RWPE2 (cell line): ENCODE results near the gene CCDC30.

ENCODE experiments used
- ATAC-seq: fragments of 200-7000 bp; cut with Tn5 transposase; 3 replicates; pipeline ENCODE4 v1.9.1; 2021; ENCODE audit warnings: low read depth
- DNase-seq: peaks from one replicate; pipeline ENCODE4 v3.0.0-alpha.2; 2020; ENCODE audit warnings: low spot score
- H3K27ac ChIP-seq: fragments of 450-650 bp; 2 replicates; pipeline ENCODE4 v1.5.1; 2017; ENCODE audit warnings: mild to moderate bottlenecking; ENCODE audit not compliant: poor library complexity, severe bottlenecking
- H3K27me3 ChIP-seq: fragments of 250-450 bp; sonication (Bioruptor Pico); 2 replicates; pipeline ENCODE4 v1.5.1; 2021; ENCODE audit warnings: mild to moderate bottlenecking, moderate library complexity; ENCODE audit not compliant: insufficient read depth, poor library complexity, severe bottlenecking
- H3K36me3 ChIP-seq: fragments of 250-450 bp; sonication (Bioruptor Pico); 2 replicates; pipeline ENCODE4 v1.5.1; 2020; ENCODE audit warnings: low read depth, mild to moderate bottlenecking, moderate library complexity
- H3K4me1 ChIP-seq: fragments of 250-450 bp; sonication (Bioruptor Pico); 2 replicates; pipeline ENCODE4 v1.5.1; 2021; ENCODE audit warnings: mild to moderate bottlenecking, moderate library complexity; ENCODE audit not compliant: insufficient read depth, poor library complexity, severe bottlenecking
- H3K4me3 ChIP-seq: fragments of 250-450 bp; sonication (Bioruptor Pico); 2 replicates; pipeline ENCODE4 v1.5.1; 2021; ENCODE audit warnings: mild to moderate bottlenecking, moderate library complexity; ENCODE audit not compliant: severe bottlenecking
- H3K9me3 ChIP-seq: fragments of 250-450 bp; sonication (Bioruptor Pico); 2 replicates; pipeline ENCODE4 v1.5.1; 2021; ENCODE audit warnings: mild to moderate bottlenecking, moderate library complexity; ENCODE audit not compliant: severe bottlenecking
- CTCF ChIP-seq: fragments of 450-650 bp; IDR thresholded peaks from one replicate; pipeline ENCODE4 v1.5.1; 2017; ENCODE audit warnings: mild to moderate bottlenecking, moderate library complexity; ENCODE audit not compliant: poor library complexity, severe bottlenecking

The CCDC30 gene

GRCh38 chr1:42586016-42586415 lies 122.9 kb downstream of the CCDC30 start:
- TF ChIP-seq CTCF: no peak
- H3K4me3 ChIP-seq: no peak overlapping the region

GRCh38 chr1:42587753-42588152 lies 124.7 kb downstream of the CCDC30 start:
- DNase-seq (no peak), ATAC-seq (no peak)
- Histone ChIP-seq H3K4me1 (no peaks in the 10 kb centered on the region), H3K27me3 (no peaks in the 10 kb centered on the region), H3K4me3 (no peak overlapping the region), H3K27ac (no peak overlapping the region), H3K36me3 (no peaks in the 10 kb centered on the region), H3K9me3 (no peaks in the 10 kb centered on the region)
- no peak for TF ChIP-seq CTCF

More at GRCh38 chr1:42586016-42586415, 122.9 kb downstream of the CCDC30 start:
- DNase-seq (no peak), ATAC-seq (no peak)
- Histone ChIP-seq H3K36me3 (no peaks in the 10 kb centered on the region), H3K27ac (no peak overlapping the region), H3K9me3 (no peaks in the 10 kb centered on the region), H3K27me3 (no peaks in the 10 kb centered on the region), H3K4me1 (no peaks in the 10 kb centered on the region)

- ATAC-seq: no peak
- H3K27me3 ChIP-seq: no peaks in the 10 kb centered on the region
- no peaks in the 10 kb centered on the region for H3K4me1 ChIP-seq
- H3K36me3 ChIP-seq: no peaks in the 10 kb centered on the region
- H3K27ac ChIP-seq: no peak overlapping the region
- DNase-seq: no peak
- H3K9me3 ChIP-seq: no peaks in the 10 kb centered on the region
- no peak overlapping the region for H3K4me3 ChIP-seq
- no peak for TF ChIP-seq CTCF
Measured at GRCh38 chr1:42592811-42593210, 129.7 kb downstream of the CCDC30 start.

- H3K4me1 ChIP-seq: no peaks in the 10 kb centered on the region
- TF ChIP-seq CTCF: no peak
- H3K4me3 ChIP-seq: no peak overlapping the region
- ATAC-seq: no peak
- no peaks in the 10 kb centered on the region for H3K27me3 ChIP-seq
- DNase-seq: no peak
- no peaks in the 10 kb centered on the region for H3K9me3 ChIP-seq
- no peak overlapping the region for H3K27ac ChIP-seq
- H3K36me3 ChIP-seq: no peaks in the 10 kb centered on the region
Measured at GRCh38 chr1:42593486-42594100, 130.5 kb downstream of the CCDC30 start.

- TF ChIP-seq CTCF: no peak
- no peak overlapping the region for H3K27ac ChIP-seq
- no peak overlapping the region for H3K4me3 ChIP-seq
Measured at GRCh38 chr1:42601472-42601871, 138.4 kb downstream of the CCDC30 start.

More at GRCh38 chr1:42601472-42601871, 138.4 kb downstream of the CCDC30 start:
- no peak for ATAC-seq
- no peaks in the 10 kb centered on the region for H3K27me3 ChIP-seq
- H3K36me3 ChIP-seq: no peaks in the 10 kb centered on the region
- no peak for DNase-seq
- H3K4me1 ChIP-seq: no peaks in the 10 kb centered on the region
- no peaks in the 10 kb centered on the region for H3K9me3 ChIP-seq
